Panc1 (cell line): Measurements from ENCODE around the gene TAS1R2. TPM values are rescaled to one million over a fixed set of nuclear protein-coding genes. Genes with fewer than 3 reads are reported as not detected.

ENCODE experiments used
- ATAC-seq: fragments of 200-7000 bp; cut with Tn5 transposase; 2 replicates; pipeline ENCODE4 v1.9.1; 2020; ENCODE audit warnings: mild to moderate bottlenecking, moderate library complexity
- BruUV-seq: library from RNA; stranded (reverse); fragments of 400-500 nt; replicated peaks from 2 replicates; lab custom pipeline; 2021; lab: Mats Ljungman, UMichigan
- CTCF ChIA-PET: fragments of 300-600 bp; sonication (Branson Sonifier 250); formaldehyde crosslinking; loops from one replicate; lab custom pipeline; 2022; ENCODE audit warnings: antibody characterized with exemption; lab: Charles Lee
- POLR2A ChIA-PET: fragments of 300-600 bp; sonication (Branson Sonifier 250); formaldehyde crosslinking; loops from one replicate; lab custom pipeline; 2022; ENCODE audit warnings: antibody characterized with exemption; lab: Charles Lee
- DNase-seq: peaks from one replicate; pipeline ENCODE4 v3.0.0-alpha.2; 2010; ENCODE audit warnings: low read depth, low spot score
- H3K27ac ChIP-seq: 2 replicates; pipeline ENCODE4 v1.5.1; 2011; ENCODE audit warnings: mild to moderate bottlenecking, low read length, inconsistent platforms
- H3K27me3 ChIP-seq: fragments of 200-500 bp; sonication (Bioruptor generic); 2 replicates; pipeline ENCODE4 v1.6.0; 2014; ENCODE audit warnings: low read length, inconsistent platforms; ENCODE audit not compliant: control insufficient read depth, insufficient read depth
- H3K36me3 ChIP-seq: fragments of 200-500 bp; sonication (Bioruptor generic); 2 replicates; pipeline ENCODE4 v1.5.1; 2014; ENCODE audit warnings: inconsistent platforms, mild to moderate bottlenecking, low read length, moderate library complexity; ENCODE audit not compliant: control insufficient read depth, insufficient read depth
- H3K4me1 ChIP-seq: 2 replicates; pipeline ENCODE4 v1.5.1; 2011; ENCODE audit warnings: inconsistent platforms, mild to moderate bottlenecking, low read length, moderate library complexity; ENCODE audit not compliant: control insufficient read depth, insufficient read depth
- H3K4me3 ChIP-seq, 2 experiments: 2 replicates each; pipeline ENCODE4 v1.5.1; 2011 to 2012; ENCODE audit warnings: low read depth in 2 of 2, low read length in 2 of 2, mild to moderate bottlenecking in 2 of 2, inconsistent platforms in 1 of 2, moderate library complexity in 1 of 2
- H3K9me3 ChIP-seq: fragments of 200-500 bp; sonication (Bioruptor generic); 2 replicates; pipeline ENCODE4 v1.5.1; 2014; ENCODE audit warnings: low read depth, mild to moderate bottlenecking, inconsistent platforms, low read length, moderate library complexity; ENCODE audit not compliant: control insufficient read depth, insufficient read depth
- POLR2AphosphoS5 ChIP-seq: IDR thresholded peaks from 2 replicates; pipeline ENCODE4 v1.6.1; 2012; ENCODE audit warnings: mild to moderate bottlenecking, low read depth, low read length, moderate library complexity
- REST ChIP-seq, 2 experiments: IDR thresholded peaks; 2 replicates each; pipeline ENCODE4 v1.6.1; 2011 to 2012; ENCODE audit warnings: low read depth in 2 of 2, control low read depth in 1 of 2, low read length in 1 of 2, mild to moderate bottlenecking in 1 of 2, moderate library complexity in 1 of 2; ENCODE audit not compliant: insufficient read depth in 1 of 2
- SIN3A ChIP-seq: IDR thresholded peaks from 2 replicates; pipeline ENCODE4 v1.6.1; 2012; ENCODE audit warnings: low read depth, mild to moderate bottlenecking, low read length, moderate library complexity, borderline replicate concordance; ENCODE audit not compliant: insufficient read depth
- TCF7L2 ChIP-seq: IDR thresholded peaks from 2 replicates; pipeline ENCODE4 v1.6.1; 2011; ENCODE audit warnings: mild to moderate bottlenecking, low read depth, low read length, inconsistent platforms
- in situ Hi-C: cut with HindIII; loops from 2 replicates; pipeline ENCODE4 v1.10.0; 2016; ENCODE audit warnings: low sequenced_read_pairs, low pct_unique_long_range_greater_than_20kb
- intact Hi-C: fragments of 100-400 bp; cut with micrococcal nuclease; formaldehyde crosslinking; loops from one replicate; pipeline ENCODE4 v1.10.0; 2022; ENCODE audit not compliant: unreplicated experiment
- total RNA-seq: library from RNA; stranded (reverse); gene quantifications from one replicate; pipeline ENCODE4 v1.2.1, GENCODE V29; 2021; ENCODE audit not compliant: unreplicated experiment
- TF ChIP-seq, protein P1 (sequence below): fragments of 450-650 bp; IDR thresholded peaks from 2 replicates; pipeline ENCODE4 v1.5.1; 2017; ENCODE audit warnings: mild to moderate bottlenecking

TAS1R2 gene
- total RNA-seq, 1 experiment from 2014 or later: not detected

DNA sequence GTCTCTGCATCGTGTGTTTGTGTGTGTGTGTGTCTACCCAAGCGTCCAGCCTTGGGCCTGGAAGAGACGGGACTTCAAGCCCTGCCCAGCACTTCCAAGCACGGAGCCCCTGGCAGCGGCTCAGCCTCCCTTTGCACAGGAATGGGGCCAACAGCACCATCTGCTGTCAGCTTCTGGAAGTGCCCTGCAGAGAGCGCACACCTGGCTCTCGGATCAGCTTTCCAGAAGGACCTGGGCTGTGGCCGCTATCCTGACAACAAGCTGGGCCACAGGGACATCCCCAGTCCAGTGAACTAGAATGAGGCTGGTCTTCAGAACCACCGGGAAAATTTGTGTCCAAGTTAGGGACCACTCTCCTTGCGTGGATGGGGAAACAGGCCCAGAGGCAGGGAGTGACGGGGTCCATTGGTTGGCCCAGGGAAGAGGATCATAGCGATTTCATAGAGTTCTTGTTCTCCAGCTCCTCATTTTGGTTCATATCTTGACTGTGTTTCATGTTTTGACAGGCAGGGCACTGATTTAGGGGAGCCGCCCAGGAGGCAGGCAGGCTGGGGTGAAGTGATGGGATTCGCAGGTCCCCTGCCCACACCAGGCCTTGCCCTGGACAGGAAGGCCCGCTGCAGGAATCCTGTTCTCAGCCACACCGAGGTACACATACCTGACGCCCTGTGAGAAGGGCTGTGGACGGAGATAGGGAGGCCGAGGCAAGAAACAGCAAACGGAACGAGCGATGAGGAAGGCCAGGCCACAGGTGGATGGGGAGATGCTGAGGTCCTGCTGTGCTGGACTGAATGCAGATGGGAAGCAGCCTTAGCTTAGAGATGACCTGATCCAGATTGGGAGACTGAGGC lies 38.4 kb downstream of the TAS1R2 start:
- POLR2A ChIA-PET: no interaction called here
- CTCF ChIA-PET: interaction anchor here (1.7 kb wide), 1 partner anchor 224 kb away, joined by 10 read pairs; no protein-coding TSS in a partner anchor
- ATAC-seq (peak; percentile 92), DNase-seq (peak; percentile 61)
- Histone ChIP-seq H3K4me1 (no peaks in the 10 kb centered on the region), H3K9me3 (no peaks in the 10 kb centered on the region), H3K36me3 (no peaks in the 10 kb centered on the region; the same call in 1 of the 2 replicates), H3K27me3 (no peaks in the 10 kb centered on the region), H3K27ac (no peak overlapping the region), H3K4me3 (no peak overlapping the region)
- in situ Hi-C loops: no loop called here
- BruUV-seq: no TSS peak
- intact Hi-C loops: loop anchor here (1.0 kb wide), 1 partner anchor 224 kb away; no protein-coding TSS in a partner anchor
- TF ChIP-seq, protein P1, sequence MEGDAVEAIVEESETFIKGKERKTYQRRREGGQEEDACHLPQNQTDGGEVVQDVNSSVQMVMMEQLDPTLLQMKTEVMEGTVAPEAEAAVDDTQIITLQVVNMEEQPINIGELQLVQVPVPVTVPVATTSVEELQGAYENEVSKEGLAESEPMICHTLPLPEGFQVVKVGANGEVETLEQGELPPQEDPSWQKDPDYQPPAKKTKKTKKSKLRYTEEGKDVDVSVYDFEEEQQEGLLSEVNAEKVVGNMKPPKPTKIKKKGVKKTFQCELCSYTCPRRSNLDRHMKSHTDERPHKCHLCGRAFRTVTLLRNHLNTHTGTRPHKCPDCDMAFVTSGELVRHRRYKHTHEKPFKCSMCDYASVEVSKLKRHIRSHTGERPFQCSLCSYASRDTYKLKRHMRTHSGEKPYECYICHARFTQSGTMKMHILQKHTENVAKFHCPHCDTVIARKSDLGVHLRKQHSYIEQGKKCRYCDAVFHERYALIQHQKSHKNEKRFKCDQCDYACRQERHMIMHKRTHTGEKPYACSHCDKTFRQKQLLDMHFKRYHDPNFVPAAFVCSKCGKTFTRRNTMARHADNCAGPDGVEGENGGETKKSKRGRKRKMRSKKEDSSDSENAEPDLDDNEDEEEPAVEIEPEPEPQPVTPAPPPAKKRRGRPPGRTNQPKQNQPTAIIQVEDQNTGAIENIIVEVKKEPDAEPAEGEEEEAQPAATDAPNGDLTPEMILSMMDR: peak; percentile 96
- TF ChIP-seq TCF7L2 (no peak), SIN3A (no peak), REST (IDR thresholded peaks at IDR 0.05; ENCODE audit: insufficient read depth in 1 of 2, low read depth in 2 of 2, low read length in 1 of 2) (no peak), POLR2AphosphoS5 (no peak)

DNA sequence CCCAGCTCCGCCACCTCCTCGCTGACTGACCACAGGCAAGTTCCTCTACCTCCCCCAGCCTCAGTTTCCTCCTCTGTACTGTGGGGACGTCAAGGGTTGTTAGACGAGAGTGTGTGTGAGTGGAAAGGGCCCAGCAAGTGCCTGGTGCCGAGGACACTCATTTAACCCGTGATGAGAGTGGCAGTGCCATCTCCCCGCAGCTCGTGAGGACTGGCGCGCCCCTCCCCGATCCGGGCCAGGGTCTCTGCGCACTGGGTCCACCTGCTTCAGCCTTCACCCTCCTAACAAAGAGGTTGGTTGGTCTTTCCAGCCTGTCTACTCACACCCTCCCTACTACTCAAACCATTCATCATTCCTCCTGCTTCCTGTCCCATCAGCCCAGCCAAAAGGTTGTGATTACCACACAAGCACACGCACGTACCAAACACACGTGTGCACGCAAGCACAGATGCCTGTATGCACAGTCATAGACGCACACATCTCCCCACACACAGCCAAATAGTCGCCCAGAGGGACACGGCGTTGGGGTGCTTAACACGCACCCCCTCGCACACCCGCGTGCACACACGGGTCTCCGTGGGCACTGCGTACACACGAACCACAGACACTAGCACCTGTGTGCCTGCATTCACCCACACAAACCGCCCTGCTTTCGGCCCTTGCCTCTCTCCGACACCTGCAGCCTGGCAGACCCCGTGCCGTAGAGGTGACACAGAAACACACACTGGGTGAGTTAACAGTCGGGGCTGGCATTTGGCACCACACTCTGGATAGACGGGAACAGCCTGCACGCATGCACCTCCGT lies 39.3 kb downstream of the TAS1R2 start:
- Histone ChIP-seq H3K36me3 (no peaks in the 10 kb centered on the region; the same call in 1 of the 2 replicates), H3K27ac (no peak overlapping the region), H3K4me1 (no peaks in the 10 kb centered on the region), H3K9me3 (no peaks in the 10 kb centered on the region), H3K4me3 (no peak overlapping the region), H3K27me3 (no peaks in the 10 kb centered on the region)
- ATAC-seq (peak; percentile 44), DNase-seq (no peak)
- intact Hi-C loops: loop anchor here (1.0 kb wide), 1 partner anchor 223 kb away; no protein-coding TSS in a partner anchor
- no TSS peak for BruUV-seq
- TF ChIP-seq SIN3A: no peak
- TF ChIP-seq, protein P1: no peak
- TF ChIP-seq REST (IDR thresholded peaks at IDR 0.05; ENCODE audit: insufficient read depth in 1 of 2, low read depth in 2 of 2, low read length in 1 of 2): no peak
- no peak for TF ChIP-seq TCF7L2
- TF ChIP-seq POLR2AphosphoS5: no peak
- CTCF ChIA-PET: interaction anchor here (1.7 kb wide), 2 partner anchors 222 to 223 kb away, joined by 6 to 10 read pairs; no protein-coding TSS in a partner anchor
- POLR2A ChIA-PET: no interaction called here
- in situ Hi-C loops: no loop called here
